Stimulated activated CD4-positive, alpha-beta T cell treated with anti-CD3 and anti-CD28 coated beads, Interleukin-4, amount 100 ng/mL, for 24 hours (primary cell): ENCODE measurements around the gene FAM3A.

ENCODE experiments used
- DNase-seq: peaks from one replicate; pipeline ENCODE4 v3.0.0-alpha.2; 2020

Gene FAM3A

DNA sequence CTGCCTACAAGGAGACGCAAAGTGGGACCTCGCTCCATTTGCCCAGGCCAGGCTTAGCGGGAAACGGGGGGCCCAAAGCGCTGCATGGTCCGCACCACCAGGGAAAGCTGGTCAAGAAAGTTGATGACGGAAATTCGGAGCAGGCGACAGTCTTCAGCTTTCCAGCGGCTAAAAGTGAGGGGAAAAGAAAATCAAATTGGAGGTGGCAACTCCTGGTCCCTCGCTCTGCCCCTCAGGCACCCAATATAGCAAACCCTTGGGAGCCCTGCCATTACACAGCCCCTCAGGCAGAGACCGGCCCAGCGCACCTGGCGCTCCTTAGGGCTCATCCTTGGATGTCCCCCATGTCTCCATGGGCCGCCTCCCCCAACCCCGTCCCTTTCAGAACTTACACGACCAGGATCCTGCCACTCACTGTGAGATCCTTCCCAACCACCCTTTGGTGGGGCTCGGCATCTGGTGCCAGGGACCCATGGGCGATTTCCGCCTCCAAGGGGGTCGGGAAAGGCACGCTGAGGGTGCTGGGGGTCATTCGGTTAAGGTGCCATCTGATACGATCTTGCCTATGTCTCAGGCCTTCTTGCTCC, 38.0 kb downstream of the FAM3A start:
- no peak for DNase-seq

DNA sequence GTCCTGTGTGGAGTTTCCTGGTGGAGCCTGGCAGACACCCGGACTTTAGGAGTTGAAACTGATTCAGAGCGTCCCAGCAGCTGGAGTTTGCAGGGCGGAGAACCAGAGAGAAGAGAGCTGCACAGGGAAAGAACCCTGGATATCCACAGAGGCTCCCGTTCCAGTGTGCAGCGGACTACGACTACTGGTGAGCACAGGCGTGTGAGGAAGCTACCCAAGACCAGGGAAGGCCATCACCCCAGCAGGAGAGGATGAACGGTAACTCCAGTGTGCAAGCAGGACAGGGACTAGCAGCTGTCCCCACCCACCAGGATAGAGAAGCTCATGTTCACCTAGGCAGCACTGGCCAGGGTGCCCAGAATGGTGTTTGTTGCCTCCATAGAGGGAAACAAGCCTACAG, 39.2 kb downstream of the FAM3A start:
- no peak for DNase-seq

DNA sequence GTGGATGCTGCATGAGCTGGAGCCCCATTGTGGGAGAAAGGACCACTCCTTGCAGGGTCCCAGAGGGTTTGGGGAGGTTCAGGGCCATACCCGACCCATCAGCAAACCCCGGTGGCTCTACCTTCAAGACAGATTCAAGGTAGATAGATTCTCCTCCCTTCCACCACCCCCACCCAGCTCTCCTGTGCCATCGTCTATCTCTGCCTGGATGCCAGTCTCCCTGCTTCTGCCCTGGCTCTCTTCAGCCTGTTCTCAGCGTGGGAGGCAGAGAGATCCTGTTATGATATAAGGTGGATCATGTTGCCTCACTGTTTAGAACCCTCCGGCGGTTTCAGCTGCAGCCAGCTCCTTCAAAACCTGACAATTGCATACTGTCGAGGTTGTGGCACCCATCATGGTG, 42.3 kb downstream of the FAM3A start:
- DNase-seq, result no peak

DNA sequence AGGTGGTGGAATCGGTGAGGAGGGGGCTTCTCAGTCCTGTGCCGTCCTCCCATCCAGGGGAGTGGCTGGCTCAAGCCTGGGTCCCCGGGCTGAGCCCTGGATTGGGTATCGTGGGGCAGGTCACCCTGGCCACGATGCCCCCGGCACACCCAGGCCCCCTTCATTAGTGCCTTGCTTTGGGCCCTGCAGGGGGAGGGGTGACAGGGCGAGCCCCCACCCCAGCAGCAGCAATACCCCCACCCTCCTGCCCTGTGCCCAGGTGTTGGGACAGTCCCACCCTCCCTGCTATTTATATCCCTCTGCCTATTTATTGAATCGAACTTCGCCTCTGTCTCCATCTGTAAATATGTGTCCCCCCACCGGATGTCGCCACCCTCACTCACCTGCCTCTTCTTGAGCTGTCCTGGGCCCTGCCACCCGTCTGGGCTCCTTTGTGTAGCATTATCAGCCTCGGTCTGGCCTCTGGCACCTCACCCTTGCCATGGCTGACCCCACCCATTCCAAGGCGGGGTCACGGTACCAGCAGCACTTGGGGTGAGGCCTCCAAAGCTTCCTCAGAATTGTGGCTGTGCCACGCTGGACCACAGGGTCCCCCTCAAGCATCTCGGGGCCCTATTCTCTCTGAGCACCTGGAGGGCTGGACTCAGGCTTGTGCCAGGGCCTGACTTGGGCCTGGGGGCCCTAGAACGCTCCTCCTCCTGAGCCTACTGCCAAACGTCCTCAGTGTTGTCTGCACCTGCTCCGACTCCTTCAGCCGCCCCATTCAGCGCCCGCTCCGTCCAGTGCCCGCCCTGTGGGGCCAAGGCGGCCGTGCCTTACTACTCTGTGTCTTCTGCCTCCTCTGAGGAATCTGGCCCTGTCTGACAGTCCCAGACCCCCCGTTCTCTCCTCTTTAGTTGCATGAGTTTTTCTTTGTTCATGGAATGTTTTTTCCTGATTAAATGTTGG, 43.1 kb downstream of the FAM3A start:
- no peak for DNase-seq

DNA sequence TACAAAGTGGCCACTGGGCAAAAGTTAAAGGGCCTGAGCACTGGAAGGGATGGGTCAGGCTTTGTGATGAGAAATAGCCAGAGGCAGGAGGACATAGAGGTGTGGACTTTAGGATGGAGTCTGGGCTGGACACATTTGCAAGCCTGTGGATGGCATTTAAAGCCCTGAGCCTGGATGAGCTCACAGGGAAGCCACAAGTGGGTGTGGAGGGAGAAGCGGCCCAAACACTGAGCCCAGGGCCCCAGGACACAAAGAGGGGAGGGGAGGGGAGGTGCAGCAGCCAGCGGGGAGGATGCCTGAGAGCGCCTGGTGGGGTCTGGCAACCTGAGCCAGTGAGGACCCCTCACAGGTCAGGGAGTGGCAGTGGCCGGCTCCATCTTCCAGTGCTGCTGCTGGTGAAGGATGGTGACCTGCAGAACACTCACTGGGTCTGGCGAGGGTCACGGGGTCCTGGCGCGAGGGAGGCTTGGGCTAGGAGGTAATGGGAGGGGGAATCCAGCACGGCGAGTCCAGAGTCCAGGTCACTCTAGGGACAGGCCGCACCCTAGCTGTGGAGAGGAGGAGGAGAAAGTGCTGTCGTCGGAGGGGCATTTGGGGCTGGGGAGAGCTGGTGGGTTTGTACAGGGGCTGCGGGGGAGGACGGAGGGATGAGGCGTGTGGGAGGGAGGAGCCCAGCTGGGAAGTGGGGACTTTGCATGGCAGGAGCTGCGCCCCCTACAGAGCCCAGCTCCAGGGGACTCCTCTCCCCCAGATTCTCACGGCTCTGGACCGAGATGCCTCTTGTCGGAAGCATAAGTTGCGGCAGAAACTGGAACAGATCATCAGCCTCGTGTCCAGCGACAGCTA, 44.0 kb downstream of the FAM3A start:
- no peak for DNase-seq

DNA sequence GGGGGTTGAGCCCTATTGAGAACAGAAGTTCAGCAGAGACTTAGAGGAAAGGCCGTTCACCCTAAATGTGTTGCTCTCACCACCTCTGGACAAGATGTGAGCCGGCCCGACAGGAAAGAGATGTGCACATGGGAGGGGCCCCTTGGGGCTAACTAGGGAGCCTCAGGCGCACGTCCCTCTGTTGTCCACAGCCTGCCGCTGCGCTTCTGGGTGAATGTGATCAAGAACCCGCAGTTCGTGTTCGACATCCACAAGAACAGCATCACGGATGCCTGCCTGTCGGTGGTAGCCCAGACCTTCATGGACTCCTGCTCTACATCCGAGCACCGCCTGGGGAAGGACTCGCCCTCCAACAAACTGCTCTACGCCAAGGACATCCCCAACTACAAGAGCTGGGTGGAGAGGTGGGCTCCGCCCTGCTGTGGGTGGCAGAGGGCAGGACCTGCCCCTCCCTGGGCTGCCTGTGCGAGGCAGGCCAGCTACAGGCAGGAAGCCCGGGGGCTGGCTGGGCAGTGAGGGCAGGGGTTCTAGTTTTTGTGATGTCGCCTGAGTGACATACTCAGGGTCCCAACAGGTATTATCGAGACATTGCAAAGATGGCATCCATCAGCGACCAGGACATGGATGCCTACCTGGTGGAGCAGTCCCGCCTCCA, 45.0 kb downstream of the FAM3A start:
- no peak for DNase-seq

DNA sequence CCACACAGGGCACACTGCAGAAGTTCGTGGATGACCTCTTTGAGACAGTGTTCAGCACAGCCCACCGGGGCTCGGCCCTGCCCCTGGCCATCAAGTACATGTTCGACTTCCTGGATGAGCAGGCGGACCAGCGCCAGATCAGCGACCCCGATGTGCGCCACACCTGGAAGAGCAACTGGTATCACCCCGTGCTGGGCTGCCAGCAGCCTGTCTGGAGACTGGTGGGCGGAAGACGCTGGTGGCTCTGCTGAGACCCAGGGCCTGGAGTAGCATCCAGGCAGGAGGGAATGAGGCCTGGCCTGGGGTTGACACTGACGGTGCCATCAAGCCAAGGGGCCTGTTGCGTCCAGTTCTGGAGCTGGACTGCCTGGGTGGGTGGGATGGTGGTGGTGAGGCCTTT, 45.6 kb downstream of the FAM3A start:
- DNase-seq, result no peak

DNA sequence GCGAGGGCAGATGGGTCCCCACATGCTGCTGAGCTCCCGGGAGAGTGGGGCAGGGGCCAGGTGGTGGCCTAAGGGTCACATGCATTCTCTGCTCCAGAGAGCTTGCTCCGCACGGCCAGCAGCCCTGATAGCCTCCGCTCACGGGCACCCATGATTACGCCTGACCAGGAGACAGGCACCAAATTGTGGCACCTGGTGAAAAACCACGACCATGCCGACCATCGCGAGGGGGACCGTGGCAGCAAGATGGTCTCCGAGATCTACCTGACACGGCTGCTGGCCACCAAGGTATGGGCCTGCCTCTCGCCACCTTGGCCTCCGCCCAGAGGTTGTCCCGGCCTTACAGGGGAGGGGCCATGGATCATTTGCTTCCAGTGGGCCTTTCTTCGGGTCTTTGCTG, 46.2 kb downstream of the FAM3A start:
- no peak for DNase-seq

DNA sequence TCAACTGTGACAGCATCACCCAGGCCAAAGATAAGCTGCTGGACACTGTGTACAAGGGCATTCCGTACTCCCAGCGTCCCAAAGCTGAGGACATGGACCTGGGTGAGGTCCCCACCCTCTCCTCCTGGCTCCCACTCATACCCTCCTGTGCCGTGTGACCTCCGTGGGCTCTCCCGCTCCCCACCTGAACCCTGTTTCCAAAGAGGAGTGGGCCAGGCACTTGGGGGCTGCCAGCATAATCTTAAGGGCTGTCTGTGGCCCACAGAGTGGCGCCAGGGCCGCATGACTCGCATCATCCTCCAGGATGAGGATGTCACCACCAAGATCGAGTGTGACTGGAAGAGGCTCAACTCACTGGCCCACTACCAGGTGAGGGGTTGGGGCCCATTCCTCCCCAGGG, 46.9 kb downstream of the FAM3A start:
- DNase-seq, result no peak

DNA sequence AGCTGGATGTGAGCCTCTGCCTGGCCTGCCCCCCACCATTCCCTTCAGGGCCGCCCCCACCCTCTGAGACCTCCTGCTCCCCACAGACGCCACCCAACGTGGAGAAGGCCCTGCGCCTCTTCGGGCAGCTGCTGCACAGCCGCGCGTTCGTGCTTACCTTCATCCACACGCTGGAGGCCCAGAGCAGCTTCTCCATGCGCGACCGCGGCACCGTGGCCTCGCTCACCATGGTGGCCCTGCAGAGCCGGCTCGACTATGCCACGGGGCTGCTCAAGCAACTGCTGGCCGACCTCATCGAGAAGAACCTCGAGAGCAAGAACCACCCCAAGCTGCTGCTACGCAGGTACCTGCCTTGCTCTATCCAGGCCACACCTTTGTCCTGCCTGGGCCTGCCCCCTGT, 47.8 kb downstream of the FAM3A start:
- DNase-seq, result no peak

DNA sequence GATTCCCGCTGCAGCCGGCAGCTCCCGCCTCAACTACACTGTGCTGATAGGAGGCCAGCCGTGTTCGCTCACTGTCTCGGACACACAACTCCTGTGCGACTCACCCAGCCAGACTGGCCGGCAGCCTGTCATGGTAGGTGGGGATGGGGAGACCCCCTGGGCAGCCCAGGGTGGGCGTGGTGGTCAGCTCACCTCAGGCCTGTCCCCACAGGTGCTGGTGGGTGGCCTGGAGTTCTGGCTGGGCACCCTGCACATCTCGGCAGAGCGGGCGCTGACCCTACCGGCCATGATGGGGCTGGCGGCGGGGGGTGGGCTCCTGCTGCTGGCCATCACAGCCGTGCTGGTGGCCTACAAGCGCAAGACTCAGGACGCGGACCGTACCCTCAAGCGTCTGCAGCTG, 48.5 kb downstream of the FAM3A start:
- DNase-seq, result no peak

DNA sequence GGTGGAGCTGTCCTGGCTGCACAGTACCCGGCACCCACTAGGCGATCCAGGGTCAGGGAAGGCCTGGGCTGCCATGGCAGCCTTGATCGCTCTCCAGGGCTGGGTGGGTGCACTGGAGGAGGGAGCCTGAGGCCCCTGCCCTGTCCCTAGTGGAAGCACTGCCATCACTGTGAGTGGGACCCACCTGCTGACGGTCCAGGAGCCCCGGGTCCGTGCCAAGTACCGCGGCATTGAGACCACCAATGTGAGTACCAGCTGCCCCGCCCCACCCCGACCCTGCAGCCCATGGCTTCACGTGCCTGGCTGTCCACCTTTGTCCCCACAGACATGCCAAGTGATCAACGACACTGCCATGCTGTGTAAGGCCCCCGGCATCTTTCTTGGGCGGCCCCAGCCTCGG, 49.1 kb downstream of the FAM3A start:
- DNase-seq, result no peak

DNA sequence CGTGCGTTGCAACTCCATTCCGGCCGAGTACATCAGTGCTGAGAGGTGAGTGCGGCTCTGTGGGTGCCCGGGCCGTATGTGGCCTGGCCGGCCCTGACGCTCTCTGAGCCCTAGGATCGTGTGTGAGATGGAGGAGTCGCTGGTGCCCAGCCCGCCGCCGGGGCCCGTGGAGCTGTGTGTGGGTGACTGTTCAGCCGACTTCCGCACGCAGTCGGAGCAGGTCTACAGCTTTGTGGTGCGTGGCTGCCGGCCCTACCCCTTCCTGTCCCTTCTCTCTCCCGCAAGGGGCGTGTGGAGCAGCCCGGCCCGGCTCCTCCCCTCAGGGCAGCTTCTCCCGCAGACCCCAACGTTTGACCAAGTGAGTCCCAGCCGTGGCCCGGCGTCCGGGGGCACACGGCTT, 50.0 kb downstream of the FAM3A start:
- DNase-seq, result no peak

DNA sequence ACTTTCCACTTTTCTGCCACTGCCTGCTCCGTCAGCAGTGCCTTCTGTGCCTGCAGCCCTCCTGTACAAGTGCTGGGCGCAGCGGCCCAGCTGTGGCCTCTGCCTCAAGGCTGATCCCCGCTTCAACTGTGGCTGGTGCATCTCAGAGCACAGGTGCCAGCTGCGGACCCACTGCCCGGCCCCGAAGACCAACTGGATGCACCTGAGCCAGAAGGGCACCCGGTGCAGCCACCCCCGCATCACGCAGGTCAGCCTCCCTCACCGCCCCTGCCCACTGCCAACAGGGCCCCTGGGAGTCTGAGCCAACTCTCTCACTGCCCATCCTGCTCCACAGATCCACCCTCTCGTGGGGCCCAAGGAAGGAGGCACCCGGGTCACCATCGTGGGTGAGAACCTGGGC, 50.4 kb downstream of the FAM3A start:
- no peak for DNase-seq

DNA sequence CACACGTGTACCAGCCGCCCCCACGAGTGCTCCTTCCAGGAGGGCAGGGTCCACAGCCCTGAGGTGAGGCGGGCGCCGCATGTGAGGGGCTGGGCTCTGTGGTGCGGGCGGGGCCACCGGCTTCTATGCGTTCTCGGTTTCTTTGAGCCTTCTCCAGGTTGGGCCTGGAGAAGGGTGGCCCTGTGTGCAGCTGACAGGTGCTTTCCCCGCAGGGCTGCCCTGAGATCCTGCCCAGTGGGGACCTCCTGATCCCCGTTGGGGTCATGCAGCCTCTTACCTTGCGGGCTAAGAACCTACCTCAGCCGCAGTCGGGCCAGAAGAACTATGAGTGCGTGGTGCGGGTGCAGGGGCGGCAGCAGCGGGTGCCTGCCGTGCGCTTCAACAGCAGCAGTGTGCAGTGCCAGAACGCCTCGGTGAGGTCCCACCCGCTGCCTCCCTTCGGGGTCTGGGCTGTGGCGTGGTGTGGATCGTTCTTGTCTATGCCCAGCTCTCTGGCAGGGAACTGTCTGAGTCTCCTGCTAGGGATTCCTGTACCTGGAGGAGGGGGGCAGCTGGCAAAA, 51.1 kb downstream of the FAM3A start:
- DNase-seq, result no peak

DNA sequence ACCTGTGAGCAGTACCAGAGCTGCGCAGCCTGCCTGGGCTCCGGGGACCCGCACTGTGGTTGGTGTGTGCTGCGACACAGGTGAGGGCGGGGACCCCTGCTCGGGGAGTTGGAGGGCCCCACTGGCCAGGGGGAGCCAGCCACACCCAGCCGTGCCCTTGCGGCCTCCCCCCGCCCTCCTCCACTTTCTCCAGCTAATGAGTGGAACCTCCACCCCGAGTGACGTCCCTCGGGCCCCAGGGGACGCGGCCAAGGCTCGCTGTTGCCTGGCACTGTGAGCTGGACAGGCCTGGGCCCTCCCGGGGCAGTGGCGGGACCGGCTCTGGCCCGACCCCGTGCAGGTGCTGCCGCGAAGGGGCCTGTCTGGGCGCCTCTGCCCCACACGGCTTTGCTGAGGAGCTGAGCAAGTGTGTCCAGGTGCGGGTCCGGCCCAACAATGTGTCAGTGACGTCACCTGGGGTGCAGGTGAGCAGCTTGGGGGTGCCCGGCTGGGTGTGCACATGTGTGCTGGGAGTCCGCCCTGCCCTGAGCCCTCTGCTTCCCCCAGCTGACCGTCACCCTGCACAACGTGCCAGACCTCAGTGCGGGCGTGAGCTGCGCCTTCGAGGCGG, 52.3 kb downstream of the FAM3A start:
- no peak for DNase-seq

DNA sequence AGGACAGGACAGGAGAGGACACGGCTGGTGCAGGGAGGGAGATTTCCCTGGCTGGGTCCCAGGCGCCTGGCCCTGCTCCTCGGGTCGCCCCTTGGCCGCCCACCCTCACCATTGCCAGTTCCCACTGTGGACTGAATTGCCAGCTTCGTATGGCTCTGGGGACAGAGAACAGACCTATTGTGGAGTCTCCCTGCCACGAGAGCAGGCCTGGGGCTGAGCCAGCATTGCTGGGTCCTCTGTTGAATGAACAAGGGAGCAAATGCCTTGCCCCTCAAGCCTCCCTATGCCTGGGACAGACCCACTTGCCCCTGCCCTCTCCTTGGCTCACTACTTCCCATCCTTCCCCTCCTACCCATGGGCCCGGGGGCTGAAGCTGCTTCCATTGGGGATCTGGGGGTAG, 53.6 kb downstream of the FAM3A start:
- no peak for DNase-seq

DNA sequence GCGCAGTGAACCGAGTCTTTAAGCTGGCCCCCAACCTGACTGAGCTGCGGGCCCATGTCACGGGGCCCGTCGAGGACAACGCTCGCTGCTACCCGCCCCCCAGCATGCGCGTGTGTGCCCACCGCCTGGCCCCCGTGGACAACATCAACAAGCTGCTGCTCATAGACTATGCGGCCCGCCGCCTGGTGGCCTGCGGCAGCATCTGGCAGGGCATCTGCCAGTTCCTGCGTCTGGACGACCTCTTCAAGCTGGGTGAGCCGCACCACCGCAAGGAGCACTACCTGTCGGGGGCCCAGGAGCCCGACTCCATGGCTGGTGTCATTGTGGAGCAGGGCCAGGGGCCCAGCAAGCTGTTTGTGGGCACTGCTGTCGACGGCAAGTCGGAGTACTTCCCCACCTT, 55.7 kb downstream of the FAM3A start:
- DNase-seq, result no peak

DNA sequence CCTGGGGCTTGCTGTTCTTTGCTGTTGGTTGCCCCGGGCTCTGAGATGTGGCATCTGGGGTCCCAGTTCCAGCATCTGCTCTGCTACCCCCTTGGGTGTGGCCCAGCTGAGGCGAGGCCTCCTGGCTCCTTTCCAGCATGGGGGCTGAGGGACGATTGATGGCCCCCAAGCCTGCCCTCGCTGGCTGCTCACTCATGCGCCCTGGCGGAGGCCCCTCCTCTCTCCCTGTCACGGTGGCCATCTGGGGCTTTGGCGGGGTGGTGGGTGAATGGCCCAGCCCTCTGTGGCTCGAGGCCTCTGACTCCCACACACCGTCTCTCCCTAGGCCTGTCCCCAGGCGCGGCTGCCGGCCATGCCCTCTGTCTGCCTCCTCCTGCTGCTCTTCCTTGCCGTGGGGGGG, 56.2 kb downstream of the FAM3A start:
- DNase-seq, result no peak

DNA sequence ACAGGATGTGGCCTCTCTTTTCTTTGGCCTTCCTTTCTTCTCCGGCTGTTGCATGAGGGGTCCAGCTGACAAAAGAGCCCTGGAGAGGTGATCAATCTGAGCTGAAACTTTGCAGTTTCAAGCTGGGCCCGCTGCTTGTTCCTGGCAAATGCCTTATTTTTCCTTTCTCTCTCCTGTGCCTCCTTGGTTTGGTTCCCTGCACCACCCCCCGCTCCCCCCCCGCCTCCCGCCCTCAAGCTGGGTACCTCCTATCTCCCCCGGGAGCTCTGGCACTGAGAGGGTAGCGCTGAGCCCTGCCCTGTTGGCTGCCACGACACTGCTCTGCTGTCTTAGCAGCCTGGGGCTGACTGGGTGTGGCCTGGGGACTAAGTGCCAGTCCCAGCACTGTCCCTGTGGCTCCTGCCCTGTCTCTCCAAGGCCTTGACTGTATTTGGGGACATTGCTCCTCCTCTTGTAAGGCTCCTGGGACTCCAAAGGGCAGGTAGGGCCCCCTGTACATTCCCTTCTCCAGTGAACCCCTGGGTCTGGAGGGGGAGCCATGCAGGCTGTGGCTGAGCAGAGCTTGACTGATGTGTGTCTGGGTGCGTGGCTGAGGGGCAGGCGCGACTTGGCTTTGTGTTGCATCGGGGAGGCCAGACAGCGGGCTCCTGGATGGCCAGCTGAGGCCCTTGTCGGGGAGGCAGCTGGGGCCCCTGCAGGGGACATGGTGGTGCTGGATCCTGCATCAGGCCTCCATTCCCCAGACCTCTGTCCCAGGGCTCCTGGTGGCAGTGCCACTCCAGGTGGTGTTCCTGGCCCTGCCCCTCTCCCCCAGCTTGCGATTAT, 56.9 kb downstream of the FAM3A start:
- DNase-seq, result no peak
